GM21447 (cell line): Measurements from ENCODE around the gene ATP11C.
A peak's percentile ranks its signal among the peaks of the same experiment; 100 is the strongest.
"Not testable (repeated sequence)": the region's sequence is repeated elsewhere in the genome, so short reads cannot be mapped to it uniquely, and the experiment has no call there.

Experiments
- ATAC-seq: cut with Tn5 transposase; IDR thresholded peaks from one replicate; pipeline ENCODE4 v1.9.1; 2021; ENCODE audit not compliant: unreplicated experiment

Gene ATP11C

GRCh38 chrX:139924696-139925095 lies 8.2 kb downstream of the ATP11C start:
- ATAC-seq = no peak

- no peak for ATAC-seq
Observed at GRCh38 chrX:139924069-139924695, 8.7 kb downstream of the ATP11C start.

GRCh38 chrX:139921142-139921541 lies 11.7 kb downstream of the ATP11C start:
- not testable (repeated sequence) for ATAC-seq

GRCh38 chrX:139920316-139920715 lies 12.5 kb downstream of the ATP11C start:
- ATAC-seq = no peak

GRCh38 chrX:139914421-139914820 lies 18.4 kb downstream of the ATP11C start:
- ATAC-seq = no peak

- peak; percentile 56 for ATAC-seq
Observed at GRCh38 chrX:139909712-139910111, 23.1 kb downstream of the ATP11C start.

- no peak for ATAC-seq
Observed at GRCh38 chrX:139907078-139907477, 25.8 kb downstream of the ATP11C start.

GRCh38 chrX:139905743-139906142 lies 27.1 kb downstream of the ATP11C start:
- ATAC-seq = no peak

GRCh38 chrX:139905051-139905450 lies 27.8 kb downstream of the ATP11C start:
- no peak for ATAC-seq

- ATAC-seq = no peak
Observed at GRCh38 chrX:139903210-139903609, 29.6 kb downstream of the ATP11C start.

GRCh38 chrX:139902559-139902958 lies 30.3 kb downstream of the ATP11C start:
- ATAC-seq = no peak

- ATAC-seq = no peak
Observed at GRCh38 chrX:139898334-139898733, 34.5 kb downstream of the ATP11C start.

GRCh38 chrX:139892512-139892911 lies 40.3 kb downstream of the ATP11C start:
- peak; percentile 74 for ATAC-seq

GRCh38 chrX:139890991-139891700 lies 41.7 kb downstream of the ATP11C start:
- no peak for ATAC-seq

- no peak for ATAC-seq
Observed at GRCh38 chrX:139889760-139890159, 43.1 kb downstream of the ATP11C start.

- no peak for ATAC-seq
Observed at GRCh38 chrX:139883984-139884383, 48.9 kb downstream of the ATP11C start.

GRCh38 chrX:139882299-139882698 lies 50.6 kb downstream of the ATP11C start:
- ATAC-seq = no peak

- ATAC-seq = no peak
Observed at GRCh38 chrX:139881572-139881971, 51.3 kb downstream of the ATP11C start.

- no peak for ATAC-seq
Observed at GRCh38 chrX:139881130-139881529, 51.7 kb downstream of the ATP11C start.

GRCh38 chrX:139877710-139878414 lies 55.0 kb downstream of the ATP11C start:
- no peak for ATAC-seq

- ATAC-seq = no peak
Observed at GRCh38 chrX:139875841-139876240, 57.0 kb downstream of the ATP11C start.

- ATAC-seq = no peak
Observed at GRCh38 chrX:139869796-139870195, 63.1 kb downstream of the ATP11C start.
